ENCODE results near the gene DENND6B.

DNA sequence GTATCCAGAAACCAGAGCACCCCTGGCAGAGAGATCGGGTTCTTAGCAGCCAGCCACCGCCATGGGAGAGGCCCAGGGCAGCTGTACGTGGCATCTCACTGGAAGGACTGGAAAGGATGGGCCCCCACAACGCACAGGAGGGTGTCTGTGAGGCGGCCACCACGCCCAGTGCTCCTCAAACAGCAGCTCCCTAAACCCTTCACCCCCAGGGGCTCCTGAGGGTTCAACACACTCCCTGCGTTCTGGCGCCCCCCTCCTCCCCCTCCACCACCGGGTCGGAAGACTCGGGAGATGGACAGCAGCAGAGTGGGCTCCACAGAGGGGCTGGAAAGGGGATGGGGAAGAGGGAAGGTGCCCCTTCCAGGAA lies 66.4 kb downstream of the DENND6B start:
- TF ChIP-seq CTCF (IDR thresholded peaks at IDR 0.05; ENCODE audit: extremely low read depth in 1 of 2, insufficient read depth in 1 of 2, low read depth in 1 of 2, low read length in 2 of 2) (no peak), POLR2A (IDR thresholded peaks at IDR 0.05; ENCODE audit: low read depth, low read length) (no peak), MYC (IDR thresholded peaks at IDR 0.05; ENCODE audit: low read depth, low read length) (no peak), EZH2 (IDR thresholded peaks at IDR 0.05; ENCODE audit: borderline replicate concordance, low read depth, low read length, severe bottlenecking) (no peak), JUN (IDR thresholded peaks at IDR 0.05; ENCODE audit: borderline replicate concordance, insufficient read depth, insufficient read length, low read depth) (no peak)

Data from endothelial cell of umbilical vein (primary cell).